GM19099 (cell line): ENCODE measurements around the gene CHAD.

Source experiments
- POLR2A ChIP-seq: IDR thresholded peaks from 3 replicates; pipeline ENCODE4 v1.6.1; 2011; ENCODE audit warnings: low read depth; ENCODE audit not compliant: insufficient read length; ENCODE audit errors: extremely low read depth

CHAD gene

DNA sequence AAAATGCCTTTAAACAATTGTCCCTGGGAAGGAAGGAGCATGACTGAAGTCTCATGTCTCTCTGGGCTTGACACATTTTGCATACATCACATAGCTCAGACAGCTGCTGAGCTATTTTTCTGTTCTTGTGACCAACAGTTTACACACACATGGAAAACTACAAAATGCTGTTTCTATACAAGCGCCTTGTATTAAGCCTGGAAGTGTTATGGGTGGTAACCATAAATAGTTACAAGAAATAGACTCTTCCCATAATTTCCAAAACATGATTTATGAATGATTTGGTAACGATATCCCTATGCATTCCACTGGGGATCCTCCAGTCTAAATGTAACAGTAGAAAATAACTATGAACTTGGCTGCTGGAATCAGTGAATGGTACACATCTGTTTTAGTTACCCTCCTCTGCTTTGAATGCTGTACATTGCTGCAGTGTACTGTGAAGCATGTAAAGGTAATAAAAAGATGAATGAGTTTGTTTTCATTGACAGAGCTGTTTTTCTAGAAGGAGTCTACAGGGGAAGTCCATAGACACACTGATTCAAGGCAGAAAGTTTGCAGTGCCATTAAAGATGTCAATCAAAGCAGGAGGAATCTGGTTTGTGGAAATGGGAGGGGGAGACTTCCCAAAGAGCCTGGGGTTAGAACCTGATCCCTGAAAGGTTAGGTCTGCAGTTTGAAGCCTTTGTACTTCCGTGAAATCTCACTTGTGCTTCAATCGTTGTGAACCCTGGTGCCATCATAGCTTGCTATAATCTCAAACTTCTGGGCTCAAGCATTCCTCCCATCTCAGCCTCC is 37.7 kb downstream of the CHAD start:
- TF ChIP-seq POLR2A: no peak

DNA sequence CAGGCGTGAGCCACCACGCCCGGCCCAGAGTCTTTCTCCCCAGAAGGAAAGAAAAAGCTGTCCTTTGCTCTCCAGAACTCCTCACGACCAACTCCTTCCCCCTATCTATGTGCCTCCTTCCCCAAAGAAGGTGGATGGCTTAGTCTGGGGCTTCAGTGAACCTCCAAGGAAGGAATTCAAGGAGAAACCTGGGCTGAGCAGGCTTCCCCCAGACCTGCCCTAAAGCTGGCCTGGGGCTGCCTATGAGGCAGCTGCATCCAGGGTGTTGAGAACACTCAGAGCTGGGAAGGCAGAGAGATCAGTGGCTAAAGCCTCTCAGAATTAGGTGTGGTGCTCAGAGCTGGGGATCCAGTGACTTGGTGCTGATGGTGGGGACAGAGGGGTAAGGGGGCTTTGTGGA is 38.9 kb downstream of the CHAD start:
- TF ChIP-seq POLR2A: no peak

DNA sequence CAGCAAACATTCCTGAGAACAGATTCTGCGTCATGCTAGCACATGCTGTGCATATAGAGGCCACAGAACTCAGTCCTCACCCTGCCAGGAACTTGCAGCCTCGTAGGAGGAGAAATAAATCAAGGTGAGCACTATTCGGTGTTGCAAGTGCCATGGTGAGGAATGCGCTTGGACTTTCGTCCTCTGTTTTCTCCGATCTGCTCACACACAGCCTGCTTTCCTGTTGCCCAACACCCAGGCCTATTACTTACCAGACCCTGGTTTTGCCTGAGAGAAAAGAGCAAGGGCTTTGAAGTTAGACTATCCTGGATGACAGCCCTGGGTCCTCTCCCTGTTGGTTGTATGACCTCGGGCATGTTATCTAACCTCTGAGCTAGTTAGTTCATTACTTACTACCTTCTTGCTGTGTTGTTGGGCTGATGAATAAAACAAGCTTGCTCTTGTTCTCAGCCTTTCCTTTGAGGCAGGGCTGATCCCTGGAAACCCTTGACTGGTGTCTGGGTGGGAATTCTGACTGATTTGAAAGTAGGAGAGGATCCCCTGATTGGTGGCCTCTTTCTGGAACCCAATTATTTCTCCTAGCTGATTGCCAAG is 39.8 kb downstream of the CHAD start:
- no peak for TF ChIP-seq POLR2A

DNA sequence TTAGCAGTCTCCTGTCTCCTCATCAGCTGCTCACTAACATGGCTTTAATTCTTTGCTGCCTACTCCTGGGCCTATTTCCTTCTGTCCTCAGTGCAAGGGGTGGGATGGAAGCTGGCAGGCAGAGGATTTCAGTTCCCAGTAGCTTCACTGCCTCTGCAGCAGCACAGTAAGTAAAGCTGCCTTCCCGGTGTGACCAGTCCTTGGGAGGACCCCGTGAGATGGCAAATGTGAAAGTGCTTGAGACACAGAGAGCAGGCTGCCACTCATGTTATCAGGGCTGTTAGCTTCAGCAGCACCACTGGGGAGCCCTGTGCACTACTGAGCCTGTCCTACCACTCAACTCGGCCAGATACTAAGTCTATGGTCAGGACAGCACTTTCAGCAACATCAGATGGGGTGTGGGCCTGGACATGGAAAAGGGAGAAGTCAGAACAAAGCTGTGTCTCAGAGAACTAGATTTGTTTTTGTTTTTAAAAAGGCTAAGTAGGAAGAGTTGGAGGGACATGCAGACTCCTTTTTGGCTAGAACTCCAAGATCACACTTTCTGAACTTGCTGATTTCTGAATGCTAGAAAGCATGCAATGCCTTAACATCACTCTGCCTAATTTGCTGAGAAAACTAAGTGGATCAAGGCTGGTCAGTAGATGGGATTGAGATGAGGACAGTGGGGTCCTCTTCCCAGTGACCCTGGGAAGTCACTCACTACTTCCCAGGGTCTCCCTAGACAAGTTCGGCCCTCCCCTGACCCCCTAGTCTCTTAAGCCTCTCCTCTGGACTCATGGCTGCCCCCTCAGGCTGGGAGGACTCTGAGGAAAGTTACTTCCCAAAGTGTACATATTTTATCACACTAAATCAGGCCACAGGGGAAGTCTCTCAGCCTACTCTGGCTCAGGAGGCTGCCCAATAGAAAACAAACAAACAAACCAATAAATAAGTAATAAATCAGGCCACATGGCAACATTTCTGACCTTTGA is 41.6 kb downstream of the CHAD start:
- TF ChIP-seq POLR2A: peak; percentile 9

DNA sequence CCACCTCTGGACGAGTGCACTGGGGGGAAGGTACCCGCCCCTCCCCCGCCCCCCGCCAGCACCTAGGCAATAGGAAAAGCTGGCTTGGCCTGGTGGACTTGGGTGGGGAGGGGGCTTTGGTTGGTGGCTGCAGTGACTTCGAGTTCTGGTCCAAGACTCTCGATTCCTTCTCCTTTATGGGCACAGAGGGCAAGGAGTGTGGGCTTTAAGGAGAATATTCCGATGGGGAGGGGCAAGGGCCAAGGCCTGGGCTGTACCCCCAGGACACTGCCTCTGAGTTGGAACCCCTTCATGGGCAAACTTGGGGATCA is 42.3 kb downstream of the CHAD start:
- no peak for TF ChIP-seq POLR2A

DNA sequence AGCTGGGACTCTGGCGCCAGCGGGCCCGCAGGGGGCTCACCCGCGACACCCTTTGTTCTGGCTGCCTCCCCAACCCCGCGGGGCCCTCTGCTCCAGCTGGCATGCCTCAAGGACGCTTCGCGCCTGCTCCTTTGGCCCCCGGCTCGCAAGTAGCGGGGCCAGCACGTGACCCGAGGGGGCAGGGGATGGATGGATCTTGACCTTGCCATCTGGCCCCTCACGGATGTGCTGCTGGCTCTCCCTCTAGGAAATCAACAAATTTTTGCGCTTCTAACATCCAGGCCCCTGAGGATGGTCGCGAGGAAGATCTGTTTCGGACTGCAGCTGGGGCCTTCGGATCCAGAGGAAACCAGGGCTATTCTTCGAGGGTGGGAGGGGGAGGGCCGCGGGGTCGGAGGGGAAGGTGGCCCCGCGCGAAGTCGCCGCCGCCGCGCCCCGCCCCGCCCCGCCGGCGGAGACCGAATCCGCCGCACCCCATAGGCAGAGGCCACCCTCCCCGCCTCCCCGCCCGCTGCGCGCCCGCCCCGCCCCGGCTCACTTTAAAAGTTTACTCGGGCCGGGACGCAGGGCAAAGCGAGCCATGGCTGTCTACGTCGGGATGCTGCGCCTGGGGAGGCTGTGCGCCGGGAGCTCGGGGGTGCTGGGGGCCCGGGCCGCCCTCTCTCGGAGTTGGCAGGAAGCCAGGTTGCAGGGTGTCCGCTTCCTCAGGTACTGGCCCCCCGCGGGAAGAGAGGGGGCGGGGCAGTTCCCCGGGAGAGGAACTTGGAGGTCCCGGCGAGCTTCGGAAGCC is 42.8 kb downstream of the CHAD start, which contains the start of gene ACSF2:
Gene ACSF2 (plus strand): TSS at position 537 of the 790 bp plus-strand sequence. CDS start 44 bp downstream, at position 581.
- TF ChIP-seq POLR2A: peak; percentile 34

DNA sequence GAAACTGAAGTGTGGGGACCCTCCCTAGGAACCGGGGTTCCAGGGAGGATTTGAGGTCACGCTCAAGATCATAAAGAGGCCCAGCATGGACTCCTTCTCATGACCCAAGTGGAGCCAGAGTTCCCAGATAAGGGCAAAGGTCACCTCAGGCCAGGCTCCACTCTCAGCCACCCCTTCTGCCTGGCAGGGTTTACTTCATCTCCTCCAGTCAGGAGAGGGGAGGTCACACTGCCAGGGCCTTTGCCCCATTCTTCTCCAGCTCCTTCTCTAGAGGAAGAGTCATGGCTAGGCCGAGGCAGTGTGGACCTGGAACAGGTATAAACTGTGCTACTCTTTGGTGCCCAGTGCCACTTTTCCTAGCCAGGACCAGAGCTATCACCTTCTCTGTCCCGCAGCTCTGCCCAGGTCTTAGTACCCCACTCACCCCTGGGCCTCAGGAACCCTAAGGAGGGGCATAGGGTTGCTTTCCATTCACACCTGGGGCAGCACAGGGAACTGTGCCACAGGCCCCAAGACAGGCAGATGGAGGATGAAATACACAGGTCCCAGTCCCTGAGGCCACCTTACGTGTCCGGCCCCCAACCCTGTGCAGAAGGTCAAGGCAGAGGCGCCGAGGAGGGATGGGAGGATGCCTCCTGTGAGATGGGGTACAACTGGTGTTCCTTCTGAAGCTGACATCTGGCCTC is 43.5 kb downstream of the CHAD start:
- no peak for TF ChIP-seq POLR2A

DNA sequence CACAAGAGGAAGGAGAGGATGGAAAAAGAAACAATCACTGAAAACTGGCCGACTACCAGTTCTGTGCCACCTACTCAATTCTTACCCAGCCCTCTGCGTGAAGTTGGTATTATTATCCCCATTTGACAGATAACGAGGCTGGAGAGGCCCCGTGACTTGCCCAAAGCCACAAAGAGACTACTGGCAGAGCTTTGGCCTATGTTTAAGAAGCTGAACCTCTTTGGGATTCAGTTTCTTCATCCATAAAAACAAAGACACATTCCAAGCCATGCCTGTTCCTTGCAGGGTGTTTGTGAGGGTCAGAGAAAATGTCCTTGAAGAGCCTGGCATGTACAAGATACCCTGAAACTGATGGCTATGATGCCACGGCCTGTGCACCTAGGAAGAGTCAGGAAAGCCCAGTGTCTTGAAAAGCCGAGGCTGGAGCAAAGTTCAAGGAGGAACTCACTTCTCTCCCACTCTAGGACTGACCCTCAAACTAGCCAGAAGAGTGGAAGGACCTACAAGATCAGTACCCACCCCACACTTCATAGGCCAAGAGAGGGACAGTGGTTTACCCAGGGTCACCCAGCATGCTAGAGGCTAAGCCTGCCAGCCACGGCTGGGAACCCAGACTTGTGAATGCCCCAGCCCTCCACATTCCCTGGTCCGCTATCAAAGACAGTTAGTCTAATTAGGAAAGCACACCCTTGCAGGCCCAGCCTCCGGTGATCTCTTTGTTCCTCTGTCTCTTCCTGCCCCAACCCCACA is 44.3 kb downstream of the CHAD start:
- no peak for TF ChIP-seq POLR2A

DNA sequence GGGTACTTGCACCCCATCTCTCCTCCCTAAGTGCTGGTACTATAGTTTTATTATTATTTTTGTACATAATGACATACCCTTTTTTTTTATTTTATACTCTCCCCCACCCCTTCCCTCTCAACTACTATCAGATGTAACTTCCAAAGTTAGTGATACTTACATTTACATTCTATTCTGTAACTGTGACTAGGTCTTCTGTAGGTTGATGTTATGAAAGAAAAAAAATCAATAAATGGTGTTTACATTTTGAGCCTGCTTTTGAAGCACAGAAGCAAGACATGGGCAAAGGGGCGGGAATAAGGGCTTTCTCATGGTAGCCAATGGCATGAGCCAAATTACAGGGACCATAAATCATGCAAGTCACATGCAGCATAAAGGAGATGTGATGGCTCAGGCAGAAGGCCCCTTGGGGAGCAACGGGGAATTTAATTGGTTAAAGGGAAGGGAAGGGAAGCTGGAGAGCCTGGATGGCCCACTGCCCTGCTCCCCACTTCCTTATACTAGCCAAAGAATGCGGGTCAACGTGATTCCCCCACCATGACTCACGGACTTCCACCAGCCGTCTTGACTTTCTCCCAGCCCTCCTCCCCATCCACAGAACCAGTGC is 45.0 kb downstream of the CHAD start:
- TF ChIP-seq POLR2A: no peak

DNA sequence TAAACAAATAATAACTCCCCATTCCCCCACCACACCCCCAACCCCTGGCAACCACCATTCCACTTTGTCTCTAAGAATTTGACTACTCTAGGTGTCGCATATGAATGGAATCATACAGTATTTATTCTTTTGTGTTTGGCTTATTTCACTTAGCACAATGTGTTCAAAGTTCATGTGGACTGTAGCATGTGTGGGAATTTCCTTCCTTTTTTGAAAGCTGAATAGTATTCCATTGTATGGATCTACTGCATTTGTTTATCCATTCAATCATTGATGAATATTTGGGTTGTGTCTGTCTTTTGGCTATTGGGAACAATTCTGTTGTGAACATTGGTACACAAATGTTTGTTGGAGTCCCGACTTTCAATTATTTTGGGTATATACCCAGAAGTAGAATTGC is 45.9 kb downstream of the CHAD start:
- TF ChIP-seq POLR2A: no peak

DNA sequence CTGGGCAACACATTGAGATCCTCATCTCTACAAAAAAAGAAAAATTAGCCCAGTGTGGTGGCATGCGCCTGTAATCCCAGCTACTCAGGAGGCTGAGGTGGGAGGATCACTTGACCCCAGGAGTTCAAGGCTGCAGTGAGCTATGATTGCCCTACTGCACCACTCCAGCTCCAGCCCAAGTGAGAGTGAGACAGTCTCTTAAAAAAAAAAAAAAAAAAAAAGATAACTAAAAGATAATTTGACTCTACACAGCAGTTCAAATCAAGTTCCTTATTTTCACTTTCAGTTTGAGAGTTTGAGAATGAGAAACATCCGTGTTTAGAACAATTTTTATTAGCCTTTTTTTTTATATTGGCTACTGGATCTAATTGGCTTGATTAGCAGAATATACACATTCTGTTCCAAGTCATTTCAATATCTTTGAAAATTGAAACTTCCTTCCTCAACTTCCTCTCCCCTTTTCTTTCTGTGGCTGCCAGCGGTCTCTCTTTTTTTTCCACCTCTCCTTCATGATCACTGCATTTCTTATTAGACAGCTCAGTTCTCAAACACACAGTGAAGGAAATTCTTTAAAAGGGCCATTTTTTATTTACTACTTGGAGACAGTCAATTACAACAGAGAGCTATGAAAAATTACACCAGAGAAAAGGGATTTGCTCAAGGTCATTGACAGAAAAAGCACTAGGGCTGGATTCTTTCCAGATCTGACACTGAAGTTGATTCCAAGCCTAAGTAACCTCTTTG is 47.2 kb downstream of the CHAD start:
- no peak for TF ChIP-seq POLR2A

DNA sequence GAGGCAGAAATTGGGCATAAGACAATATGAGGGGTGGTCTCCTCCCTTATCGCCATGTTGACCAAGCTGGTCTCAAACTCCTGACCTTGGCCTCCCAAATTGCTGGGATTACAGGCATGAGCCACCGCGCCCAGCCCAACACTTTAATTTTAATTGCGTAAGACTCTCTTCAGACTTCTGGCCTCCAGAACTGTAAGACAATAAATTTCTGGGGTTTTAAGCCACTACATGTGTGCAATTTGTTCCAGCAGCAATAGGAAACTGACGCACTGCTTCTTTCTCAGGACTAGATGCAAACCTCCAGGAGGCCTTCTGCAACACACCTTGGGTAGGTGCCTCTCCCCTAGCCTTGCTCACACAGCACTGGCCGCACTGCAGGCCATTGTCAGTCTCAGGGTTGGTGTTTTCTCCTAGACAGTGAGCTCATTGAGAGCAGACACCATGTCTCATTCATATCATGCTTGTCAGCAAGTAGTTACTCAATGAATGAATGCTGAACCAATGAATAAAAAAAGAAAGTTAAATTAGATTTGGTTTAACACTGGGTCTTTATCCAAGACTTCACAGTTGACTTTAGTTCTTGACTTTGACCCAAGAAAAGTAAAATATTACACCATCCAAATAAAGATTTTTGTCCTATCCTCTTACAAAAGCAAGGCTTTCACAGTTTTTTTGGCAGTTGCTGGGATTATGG is 48.1 kb downstream of the CHAD start:
- no peak for TF ChIP-seq POLR2A

DNA sequence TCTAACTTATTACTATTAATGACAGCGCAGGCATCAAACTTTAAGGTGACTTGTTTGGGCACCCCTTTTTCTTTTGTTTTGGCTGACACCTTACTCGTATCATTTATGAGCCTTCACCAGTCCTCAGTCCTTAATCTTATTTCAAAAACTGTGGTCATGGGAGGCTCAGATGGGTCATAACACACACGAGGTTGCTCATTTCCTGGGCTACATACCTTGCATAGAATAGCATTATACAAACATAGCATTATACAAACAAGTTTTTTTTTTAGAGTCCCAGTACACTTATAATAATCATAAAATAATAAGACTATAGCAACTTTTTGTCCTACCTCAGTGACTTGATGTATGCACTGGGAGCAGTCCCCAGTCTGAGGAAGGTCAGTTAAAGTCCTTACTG is 53.9 kb downstream of the CHAD start:
- TF ChIP-seq POLR2A: no peak
